K562 (cell line): ENCODE data around the gene WDR45B. TPM values are rescaled to one million over a fixed set of nuclear protein-coding genes. Genes with fewer than 3 reads are reported as not detected.

Experiments
- ATF3 ChIP-seq, 2 experiments: fragments of 450-650 bp in 1 of 2; sonication (generic) in 1 of 2; formaldehyde crosslinking in 1 of 2; IDR thresholded peaks in 1 of 2; conservative IDR thresholded peaks in 1 of 2; 2 replicates each; pipeline versions ENCODE4 v1.6.1 to v1.8.1; 2016 to 2023; ENCODE audit warnings: mild to moderate bottlenecking in 2 of 2, moderate library complexity in 2 of 2, inconsistent platforms in 1 of 2, missing genetic modification reagents in 1 of 2
- GATAD2B ChIP-seq: fragments of 450-650 bp; IDR thresholded peaks from 2 replicates; pipeline ENCODE4 v1.6.1; 2017; ENCODE audit warnings: mild to moderate bottlenecking, borderline replicate concordance
- HDAC3 ChIP-seq: fragments of 450-650 bp; IDR thresholded peaks from 2 replicates; pipeline ENCODE4 v1.6.1; 2018; ENCODE audit warnings: borderline replicate concordance, mild to moderate bottlenecking, moderate library complexity; ENCODE audit not compliant: partially characterized antibody
- MCM3 ChIP-seq: fragments of 450-650 bp; IDR thresholded peaks from 2 replicates; pipeline ENCODE4 v1.6.1; 2016
- PRPF4 ChIP-seq: fragments of 200-400 bp; formaldehyde crosslinking; IDR thresholded peaks from one replicate; pipeline ENCODE4 v1.6.1; 2017; ENCODE audit warnings: low read length, low read depth, mild to moderate bottlenecking; ENCODE audit not compliant: insufficient read depth, poor library complexity, severe bottlenecking
- RHOXF2B ChIP-seq: fragments of 250-450 bp; sonication (Bioruptor Pico); conservative IDR thresholded peaks from 2 replicates; pipeline ENCODE4 v1.5.1; 2021
- SIN3A ChIP-seq, 2 experiments: fragments of 150-350 bp in 1 of 2; IDR thresholded peaks; 2 replicates each; pipeline ENCODE4 v1.6.1; 2011 to 2016; ENCODE audit warnings: borderline replicate concordance in 2 of 2, low read depth in 2 of 2, low read length in 2 of 2, mild to moderate bottlenecking in 2 of 2, moderate library complexity in 2 of 2; ENCODE audit not compliant: control insufficient read depth in 1 of 2
- SREBF1 ChIP-seq: fragments of 150-350 bp; IDR thresholded peaks from 2 replicates; pipeline ENCODE4 v1.6.1; 2014; ENCODE audit warnings: antibody characterized with exemption, low read depth, low read length, borderline replicate concordance
- ZBTB7A ChIP-seq: IDR thresholded peaks from 2 replicates; pipeline ENCODE4 v1.6.1; 2011; ENCODE audit warnings: low read depth, mild to moderate bottlenecking, low read length, moderate library complexity, borderline replicate concordance; ENCODE audit not compliant: control insufficient read depth
- ZBTB9 ChIP-seq: fragments of 450-650 bp; formaldehyde crosslinking; IDR thresholded peaks from 2 replicates; pipeline ENCODE4 v1.4.0; 2020; ENCODE audit warnings: mild to moderate bottlenecking, moderate library complexity
- ZNF586 ChIP-seq: fragments of 450-650 bp; formaldehyde crosslinking; conservative IDR thresholded peaks from 2 replicates; pipeline ENCODE4 v1.4.0; 2020; ENCODE audit warnings: mild to moderate bottlenecking, moderate library complexity
- polyA plus RNA-seq, 8 experiments: library from polyadenylated mRNA; depleted of rRNA in 4 of 8; stranded (reverse) in 5 of 8; unstranded in 3 of 8; fragments of >200 nt; fragmentation: Nextera tagmentation in 2 of 8; fragmentation: Illumina TruSeq in 1 of 8; extraction: Ambion mirVana in 2 of 8; extraction: Trizol in 1 of 8; gene quantifications; 2 replicates each; pipeline versions ENCODE4 v1.2.1 to v1.2.3, GENCODE V29; 2011 to 2014; ENCODE audit warnings: inconsistent platforms in 1 of 8, missing spikeins in 1 of 8
- total RNA-seq, 7 experiments: library from RNA; depleted of rRNA in 6 of 7; stranded (reverse); fragments of >200 nt in 6 of 7; fragmentation: Illumina TruSeq in 2 of 7; extraction: Trizol in 2 of 7; gene quantifications; 2 replicates each; pipeline versions ENCODE4 v1.2.1 to v1.2.3, GENCODE V29; 2011 to 2021; ENCODE audit warnings: low replicate concordance in 1 of 7
- TF ChIP-seq, protein P1 (sequence below): fragments of 450-650 bp; IDR thresholded peaks from 2 replicates; pipeline ENCODE4 v1.6.1; 2016

Gene WDR45B
- total and polyA plus RNA-seq, 9 of the 15 experiments (the other 6 are each of a cell fraction or from before 2014, with no cell fraction given): 0.72 to 74.4 (median 35.9) TPM

- peak; percentile 42 to 64; a peak in 2 of 4 replicates for TF ChIP-seq SIN3A (IDR thresholded peaks at IDR 0.05; ENCODE audit: borderline replicate concordance in 2 of 2, control insufficient read depth in 1 of 2, low read depth in 2 of 2, low read length in 2 of 2)
- no peak for TF ChIP-seq SREBF1
- TF ChIP-seq RHOXF2B (CRISPR knock-in tag): no peak
- TF ChIP-seq, protein P1, sequence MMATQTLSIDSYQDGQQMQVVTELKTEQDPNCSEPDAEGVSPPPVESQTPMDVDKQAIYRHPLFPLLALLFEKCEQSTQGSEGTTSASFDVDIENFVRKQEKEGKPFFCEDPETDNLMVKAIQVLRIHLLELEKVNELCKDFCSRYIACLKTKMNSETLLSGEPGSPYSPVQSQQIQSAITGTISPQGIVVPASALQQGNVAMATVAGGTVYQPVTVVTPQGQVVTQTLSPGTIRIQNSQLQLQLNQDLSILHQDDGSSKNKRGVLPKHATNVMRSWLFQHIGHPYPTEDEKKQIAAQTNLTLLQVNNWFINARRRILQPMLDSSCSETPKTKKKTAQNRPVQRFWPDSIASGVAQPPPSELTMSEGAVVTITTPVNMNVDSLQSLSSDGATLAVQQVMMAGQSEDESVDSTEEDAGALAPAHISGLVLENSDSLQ: peak; percentile 80
- TF ChIP-seq MCM3: no peak
- TF ChIP-seq ZBTB9: no peak
- TF ChIP-seq ZNF586: no peak
- TF ChIP-seq PRPF4: no peak
- TF ChIP-seq ATF3 (IDR thresholded peaks at IDR 0.05): no peak
- no peak for TF ChIP-seq ATF3 (CRISPR knock-in tag; conservative IDR thresholded peaks at IDR 0.05)
- TF ChIP-seq ZBTB7A: peak; percentile 27; the same call in 1 of the 2 replicates
- no peak for TF ChIP-seq GATAD2B
- no peak for TF ChIP-seq HDAC3
Measured at GRCh38 chr17:82647593-82648164, 565 bp downstream of the WDR45B start (continued).
